Gastrocnemius medialis (tissue), 4 donors: ENCODE measurements around the gene CELF4.

Source experiments
- POLR2A ChIP-seq, 2 donors: fragments of 450-650 bp; IDR thresholded peaks; one replicate each; pipeline ENCODE4 v1.6.1; 2017; ENCODE audit warnings: antibody characterized with exemption in 2 of 2, mild to moderate bottlenecking in 2 of 2, moderate library complexity in 2 of 2
- TF ChIP-seq, protein P1 (sequence below), 5 experiments: fragments of 450-650 bp in 3 of 5; fragments of 200-600 bp in 2 of 5; sonication (generic) in 2 of 5; IDR thresholded peaks in 4 of 5; conservative IDR thresholded peaks in 1 of 5; 1 replicate in 4 of 5; 2 replicates in 1 of 5; pipeline ENCODE4 v1.5.1; 2016 to 2019; ENCODE audit warnings: antibody characterized with exemption in 5 of 5, mild to moderate bottlenecking in 3 of 5, moderate library complexity in 3 of 5

DNA sequence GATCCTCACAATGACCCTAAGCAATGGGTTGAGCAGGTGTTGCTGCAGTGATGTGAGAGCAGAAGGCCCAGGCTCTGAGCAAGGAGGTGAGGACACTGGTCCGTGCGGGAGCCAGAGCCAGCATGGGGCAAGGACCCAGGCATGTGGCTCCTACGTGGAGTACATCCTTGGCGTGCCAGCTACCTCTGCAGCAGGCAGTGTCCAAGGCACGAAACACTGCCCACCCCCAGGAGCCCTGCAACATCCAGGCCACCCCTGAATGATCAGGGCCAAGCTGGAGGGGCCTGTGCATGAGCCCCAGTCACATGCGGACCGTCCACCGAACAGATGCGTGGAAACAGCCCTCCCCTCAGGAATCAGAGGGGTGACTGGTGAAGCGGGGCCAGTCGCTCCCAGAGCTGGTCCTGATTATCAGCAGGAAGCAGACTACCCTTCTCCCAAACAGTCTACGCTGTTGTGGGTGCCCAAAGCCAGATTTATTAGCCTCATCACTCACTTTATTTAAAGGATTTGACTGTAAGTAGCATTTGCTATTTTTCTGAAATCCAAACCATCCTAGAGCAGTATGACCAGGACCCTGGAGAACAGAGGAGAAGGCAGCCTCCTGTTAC is 16.8 kb downstream of the CELF4 start:
- TF ChIP-seq, protein P1, sequence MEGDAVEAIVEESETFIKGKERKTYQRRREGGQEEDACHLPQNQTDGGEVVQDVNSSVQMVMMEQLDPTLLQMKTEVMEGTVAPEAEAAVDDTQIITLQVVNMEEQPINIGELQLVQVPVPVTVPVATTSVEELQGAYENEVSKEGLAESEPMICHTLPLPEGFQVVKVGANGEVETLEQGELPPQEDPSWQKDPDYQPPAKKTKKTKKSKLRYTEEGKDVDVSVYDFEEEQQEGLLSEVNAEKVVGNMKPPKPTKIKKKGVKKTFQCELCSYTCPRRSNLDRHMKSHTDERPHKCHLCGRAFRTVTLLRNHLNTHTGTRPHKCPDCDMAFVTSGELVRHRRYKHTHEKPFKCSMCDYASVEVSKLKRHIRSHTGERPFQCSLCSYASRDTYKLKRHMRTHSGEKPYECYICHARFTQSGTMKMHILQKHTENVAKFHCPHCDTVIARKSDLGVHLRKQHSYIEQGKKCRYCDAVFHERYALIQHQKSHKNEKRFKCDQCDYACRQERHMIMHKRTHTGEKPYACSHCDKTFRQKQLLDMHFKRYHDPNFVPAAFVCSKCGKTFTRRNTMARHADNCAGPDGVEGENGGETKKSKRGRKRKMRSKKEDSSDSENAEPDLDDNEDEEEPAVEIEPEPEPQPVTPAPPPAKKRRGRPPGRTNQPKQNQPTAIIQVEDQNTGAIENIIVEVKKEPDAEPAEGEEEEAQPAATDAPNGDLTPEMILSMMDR (IDR thresholded peaks at IDR 0.05 in 4 of 5, conservative IDR thresholded peaks at IDR 0.05 in 1 of 5) = no peak
- TF ChIP-seq POLR2A (IDR thresholded peaks at IDR 0.05) = no peak
